Body of pancreas (tissue), 4 donors: Measurements from ENCODE around the gene PIP4K2C.

Experiments
- POLR2A ChIP-seq, 3 donors: fragments of 450-650 bp; IDR thresholded peaks; one replicate each; pipeline ENCODE4 v1.6.1; 2016; ENCODE audit warnings: antibody characterized with exemption in 3 of 3, mild to moderate bottlenecking in 2 of 3
- TF ChIP-seq, protein P1 (sequence below), 7 experiments: fragments of 450-650 bp in 4 of 7; fragments of 200-600 bp in 3 of 7; sonication (generic) in 3 of 7; IDR thresholded peaks; one replicate each; pipeline ENCODE4 v1.5.1; 2016 to 2019; ENCODE audit warnings: antibody characterized with exemption in 7 of 7

DNA sequence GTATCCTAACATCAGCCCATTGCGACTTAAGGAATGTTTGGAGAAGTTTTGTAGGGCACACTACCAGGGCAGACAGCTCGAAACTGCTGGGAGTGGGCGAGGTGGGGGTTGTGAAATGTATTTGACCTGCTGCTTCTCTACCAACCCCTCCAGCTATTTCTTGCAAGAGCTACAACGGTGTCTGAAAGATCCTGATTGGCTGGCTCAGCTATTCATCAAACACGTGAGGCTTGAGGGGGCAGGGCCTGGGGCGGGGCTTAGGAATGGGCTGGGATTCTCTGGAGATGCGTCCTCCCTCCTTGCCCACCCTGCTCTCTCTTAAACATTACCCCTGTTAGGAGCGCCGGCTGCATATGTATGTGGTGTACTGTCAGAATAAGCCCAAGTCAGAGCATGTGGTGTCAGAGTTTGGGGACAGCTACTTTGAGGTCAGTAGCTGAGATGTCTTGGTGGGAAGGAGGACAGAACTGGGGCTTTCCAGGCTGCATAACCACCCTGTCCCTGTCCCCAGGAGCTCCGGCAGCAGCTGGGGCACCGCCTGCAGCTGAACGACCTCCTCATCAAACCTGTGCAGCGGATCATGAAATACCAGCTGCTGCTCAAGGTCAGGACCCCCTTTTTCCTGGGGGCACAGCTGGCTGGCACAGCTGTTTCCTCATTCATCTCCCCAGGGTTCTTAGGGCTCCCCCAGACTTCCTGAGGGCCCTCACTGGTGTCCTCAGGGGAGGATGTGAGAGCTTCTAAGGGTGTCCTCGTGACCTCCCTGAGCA is 23.4 kb downstream of the PIP4K2C start:
- no peak for TF ChIP-seq POLR2A (IDR thresholded peaks at IDR 0.05)
- TF ChIP-seq, protein P1, sequence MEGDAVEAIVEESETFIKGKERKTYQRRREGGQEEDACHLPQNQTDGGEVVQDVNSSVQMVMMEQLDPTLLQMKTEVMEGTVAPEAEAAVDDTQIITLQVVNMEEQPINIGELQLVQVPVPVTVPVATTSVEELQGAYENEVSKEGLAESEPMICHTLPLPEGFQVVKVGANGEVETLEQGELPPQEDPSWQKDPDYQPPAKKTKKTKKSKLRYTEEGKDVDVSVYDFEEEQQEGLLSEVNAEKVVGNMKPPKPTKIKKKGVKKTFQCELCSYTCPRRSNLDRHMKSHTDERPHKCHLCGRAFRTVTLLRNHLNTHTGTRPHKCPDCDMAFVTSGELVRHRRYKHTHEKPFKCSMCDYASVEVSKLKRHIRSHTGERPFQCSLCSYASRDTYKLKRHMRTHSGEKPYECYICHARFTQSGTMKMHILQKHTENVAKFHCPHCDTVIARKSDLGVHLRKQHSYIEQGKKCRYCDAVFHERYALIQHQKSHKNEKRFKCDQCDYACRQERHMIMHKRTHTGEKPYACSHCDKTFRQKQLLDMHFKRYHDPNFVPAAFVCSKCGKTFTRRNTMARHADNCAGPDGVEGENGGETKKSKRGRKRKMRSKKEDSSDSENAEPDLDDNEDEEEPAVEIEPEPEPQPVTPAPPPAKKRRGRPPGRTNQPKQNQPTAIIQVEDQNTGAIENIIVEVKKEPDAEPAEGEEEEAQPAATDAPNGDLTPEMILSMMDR (IDR thresholded peaks at IDR 0.05), result no peak
